Mucosa of gallbladder (tissue), 1 donor: ENCODE results near the gene SH3TC1. TPM values are rescaled to one million over a fixed set of nuclear protein-coding genes. Genes with fewer than 3 reads are reported as not detected.

ENCODE experiments used
- DNase-seq: peaks from one replicate; pipeline ENCODE4 v3.0.0-alpha.2; 2020; ENCODE audit warnings: low spot score
- total RNA-seq: library from RNA; stranded (reverse); gene quantifications from one replicate; pipeline ENCODE4 v1.2.1, GENCODE V29; 2021
- donor health status: DM: no; HTN: no; CAD: no.

Gene SH3TC1
- total RNA-seq, 1 donor from 2014 or later = 50.9 TPM

DNA sequence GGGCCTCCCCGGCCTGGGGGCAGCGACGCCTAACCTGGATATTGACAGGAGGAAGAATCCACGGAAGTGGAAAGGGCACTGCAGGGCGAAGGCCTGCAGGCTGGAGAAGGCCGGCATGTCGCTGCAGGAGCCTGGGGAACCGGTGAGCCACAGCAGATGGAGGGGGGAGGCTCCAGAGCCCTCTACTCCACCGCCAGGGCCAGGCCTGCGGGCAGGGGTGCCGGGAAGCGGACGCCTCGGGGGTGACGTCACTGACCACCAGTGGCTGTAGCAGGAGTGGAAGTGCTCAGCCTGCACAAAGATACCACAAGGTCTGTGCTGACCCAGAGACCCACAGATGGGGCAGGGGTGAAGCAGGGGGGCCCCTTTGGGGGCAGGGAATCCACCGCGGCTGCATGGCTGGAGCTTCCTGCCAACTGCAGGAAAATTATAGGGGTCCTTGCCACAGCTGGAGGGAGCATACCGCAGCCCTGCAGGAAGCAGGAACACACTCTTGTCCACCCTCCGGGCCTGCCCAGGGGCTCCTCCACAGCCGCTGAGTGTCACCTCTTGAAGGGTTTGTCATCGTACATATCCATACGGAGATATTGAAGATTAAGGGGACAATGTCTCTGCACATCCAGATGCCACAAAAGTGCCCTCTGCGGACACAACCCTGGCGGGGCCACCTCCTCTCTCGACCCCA lies 62.9 kb downstream of the SH3TC1 start:
- DNase-seq = peak; percentile 44

DNA sequence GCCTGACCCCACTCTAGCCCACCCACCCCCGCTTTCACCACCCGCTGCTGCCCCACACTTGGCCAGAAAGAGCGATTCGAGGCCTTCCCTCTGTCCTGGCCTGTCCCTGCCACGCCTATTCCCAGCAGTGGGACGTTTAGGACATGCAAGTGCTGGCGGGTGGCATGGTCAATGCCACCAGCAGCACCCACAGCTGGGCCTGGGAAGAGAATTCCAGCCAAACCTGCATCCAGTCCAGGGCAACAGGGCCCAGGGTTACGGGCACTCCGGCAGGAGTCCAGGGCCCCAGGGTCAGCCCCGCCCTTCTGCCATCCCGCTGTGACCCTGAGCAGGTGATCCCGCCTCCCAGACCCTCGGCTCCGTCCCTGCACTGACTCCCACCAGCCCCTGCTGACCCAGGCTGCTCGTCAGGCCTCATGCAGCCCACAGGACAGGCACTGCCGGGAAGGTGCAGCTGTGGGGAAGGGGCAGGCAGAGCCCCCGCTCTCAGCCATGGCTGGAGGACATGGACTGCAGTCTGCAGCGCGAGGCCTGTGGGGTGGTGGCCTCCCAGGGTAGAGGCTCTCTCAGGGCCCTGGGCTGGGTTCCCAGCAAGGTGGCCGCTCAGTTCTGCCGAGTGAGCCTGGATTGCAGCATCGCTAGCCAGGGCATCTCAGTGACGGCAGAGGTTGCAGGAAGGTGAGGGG lies 63.7 kb downstream of the SH3TC1 start:
- DNase-seq = no peak

DNA sequence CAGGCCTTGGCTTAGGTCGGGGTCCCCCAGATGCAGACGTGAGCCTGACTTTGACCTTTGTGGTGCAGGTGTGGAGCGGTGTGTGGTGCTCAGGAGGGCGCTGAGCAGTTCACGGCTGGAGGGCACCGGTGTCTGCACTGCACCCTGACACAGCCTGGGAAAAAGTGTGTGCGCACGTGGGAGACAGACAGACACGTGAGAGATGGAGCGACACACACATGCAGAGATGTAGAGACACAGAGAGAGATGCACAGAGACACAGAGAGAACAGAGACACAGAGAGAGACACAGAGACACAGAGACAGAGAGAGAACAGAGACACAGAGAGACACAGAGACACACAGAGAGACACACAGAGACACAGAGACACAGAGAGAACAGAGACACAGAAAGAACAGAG lies 64.3 kb downstream of the SH3TC1 start:
- no peak for DNase-seq

DNA sequence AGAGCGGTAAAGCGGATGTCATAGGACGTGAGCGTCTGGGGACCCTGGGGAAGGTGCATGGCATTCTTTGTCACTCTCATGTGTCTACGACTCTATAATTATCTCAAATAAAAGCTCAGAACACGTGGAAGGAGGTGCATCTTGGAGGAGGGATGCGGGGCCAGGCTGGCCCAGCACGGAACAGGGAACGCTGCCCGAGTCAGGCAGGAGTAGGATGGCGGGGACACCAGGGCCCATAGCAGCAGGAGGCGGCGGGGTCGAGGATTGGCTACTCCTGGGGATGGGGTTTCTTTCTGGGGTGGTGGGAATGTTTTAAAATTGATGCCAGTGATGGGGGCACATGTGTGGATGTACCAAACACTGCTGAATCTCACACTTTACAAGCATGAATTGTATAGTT lies 65.0 kb downstream of the SH3TC1 start:
- no peak for DNase-seq

DNA sequence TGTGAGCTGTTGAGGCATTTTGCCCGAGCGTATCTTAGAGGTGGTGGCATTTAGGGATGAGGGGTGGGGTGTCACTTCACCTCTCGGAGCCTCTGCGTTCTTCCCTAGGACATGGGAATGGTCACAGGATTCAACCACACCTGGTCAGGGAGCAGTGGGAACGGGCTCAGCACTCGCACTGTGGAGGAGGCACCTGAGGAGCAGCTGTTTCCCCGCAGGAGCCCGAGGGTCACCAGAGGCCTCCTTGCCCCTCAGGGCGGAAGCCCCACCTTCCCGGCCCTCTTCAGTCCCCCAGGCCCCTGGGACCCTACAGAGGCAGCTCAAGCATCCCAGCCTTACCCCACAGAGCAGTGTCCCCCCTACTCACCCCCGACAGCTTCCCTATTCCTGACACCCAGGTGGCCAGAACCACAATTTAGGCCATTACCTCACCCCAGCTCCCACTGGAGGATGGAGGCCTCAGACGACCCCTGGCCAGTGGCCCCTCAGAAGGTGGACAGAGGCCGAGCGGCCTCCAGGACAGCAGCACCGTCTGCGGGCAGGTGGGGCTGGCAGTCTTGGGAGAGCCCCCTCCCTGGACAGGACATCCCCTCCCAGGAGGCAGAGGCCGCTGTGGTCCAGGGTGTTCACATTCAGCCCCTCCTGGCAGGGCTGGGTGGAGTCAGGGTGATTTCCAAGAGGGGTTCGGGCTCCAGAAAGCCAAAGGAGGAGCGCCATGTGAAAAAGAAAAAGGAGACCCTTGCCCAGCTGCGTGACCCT lies 66.3 kb downstream of the SH3TC1 start:
- DNase-seq = no peak

DNA sequence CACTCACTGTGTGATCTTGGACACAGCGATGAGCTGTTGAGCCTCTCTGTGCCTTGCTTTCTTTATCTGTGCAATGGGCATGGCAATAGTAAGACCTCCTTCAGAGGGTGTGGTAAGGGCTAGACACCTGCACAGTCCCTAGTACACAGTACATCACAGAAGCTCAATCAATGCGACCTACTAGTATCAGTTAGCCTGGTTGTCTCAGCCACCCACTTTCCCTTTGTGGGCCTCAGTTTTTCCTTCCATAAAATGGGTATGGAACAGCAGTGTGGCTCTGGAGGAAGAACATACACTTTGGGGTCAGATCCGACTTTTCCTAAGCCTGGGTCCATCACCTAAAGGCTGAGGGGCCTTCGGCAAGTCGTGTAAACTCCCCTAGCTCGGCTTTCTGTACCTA lies 67.0 kb downstream of the SH3TC1 start:
- DNase-seq = no peak

DNA sequence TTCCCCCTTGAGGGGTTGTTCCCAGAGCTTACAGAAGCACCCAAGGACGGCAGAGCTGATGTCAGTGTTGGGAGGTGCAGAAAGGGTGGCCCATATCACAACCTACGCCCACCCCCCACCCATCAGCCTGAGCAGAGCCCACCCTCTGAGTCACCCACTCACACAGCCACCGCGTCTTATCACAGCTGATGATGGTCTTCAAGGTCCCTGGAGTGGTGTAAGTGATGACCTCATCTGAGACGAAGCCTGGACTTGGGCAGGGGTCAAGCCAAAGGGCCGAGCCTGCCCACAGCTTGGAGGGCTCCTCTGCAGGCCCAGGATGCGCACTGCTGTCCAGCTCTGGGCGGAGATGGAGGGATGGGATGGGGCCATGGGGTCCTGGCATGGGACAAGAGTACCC lies 67.4 kb downstream of the SH3TC1 start:
- DNase-seq = no peak

DNA sequence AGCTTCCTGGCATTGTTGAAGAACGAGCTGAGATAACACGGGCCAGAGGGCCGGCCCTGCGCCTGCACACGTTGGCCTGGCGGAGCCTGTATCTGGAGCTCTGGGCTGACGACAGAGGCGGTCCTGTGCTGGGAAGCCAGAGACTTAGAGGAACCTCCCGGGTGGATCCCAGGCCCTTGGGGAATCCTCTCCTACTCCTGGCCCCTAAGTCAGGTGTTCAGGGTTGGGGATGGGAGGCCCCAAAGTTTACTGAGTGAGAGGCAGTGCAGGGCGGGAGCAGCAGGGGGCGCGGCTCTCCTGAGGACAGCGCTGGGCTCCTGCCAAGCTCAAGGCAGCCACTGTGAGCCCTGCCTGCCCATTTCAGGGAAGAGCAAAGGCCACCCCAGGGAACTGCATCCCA lies 68.0 kb downstream of the SH3TC1 start:
- peak; percentile 67 for DNase-seq

DNA sequence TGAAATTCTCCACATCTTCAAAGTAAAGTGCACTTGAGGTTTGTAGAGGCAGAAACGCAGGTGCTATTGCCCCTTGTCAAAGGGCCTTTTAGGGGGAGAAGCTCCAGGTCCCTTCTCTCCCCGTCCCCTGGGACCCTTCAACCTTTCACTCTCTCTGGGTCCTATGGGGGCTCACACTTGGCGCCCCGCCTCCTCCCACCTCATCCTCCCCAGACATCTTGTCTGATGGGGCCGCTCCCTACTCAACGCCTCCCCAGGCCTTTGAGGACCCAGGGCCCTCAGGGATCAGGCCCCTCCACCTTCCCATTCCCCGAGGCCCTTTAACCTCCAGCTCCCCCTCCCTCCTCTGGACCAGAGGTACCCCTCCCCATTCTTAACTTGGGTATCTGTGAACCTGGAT lies 69.1 kb downstream of the SH3TC1 start:
- no peak for DNase-seq

DNA sequence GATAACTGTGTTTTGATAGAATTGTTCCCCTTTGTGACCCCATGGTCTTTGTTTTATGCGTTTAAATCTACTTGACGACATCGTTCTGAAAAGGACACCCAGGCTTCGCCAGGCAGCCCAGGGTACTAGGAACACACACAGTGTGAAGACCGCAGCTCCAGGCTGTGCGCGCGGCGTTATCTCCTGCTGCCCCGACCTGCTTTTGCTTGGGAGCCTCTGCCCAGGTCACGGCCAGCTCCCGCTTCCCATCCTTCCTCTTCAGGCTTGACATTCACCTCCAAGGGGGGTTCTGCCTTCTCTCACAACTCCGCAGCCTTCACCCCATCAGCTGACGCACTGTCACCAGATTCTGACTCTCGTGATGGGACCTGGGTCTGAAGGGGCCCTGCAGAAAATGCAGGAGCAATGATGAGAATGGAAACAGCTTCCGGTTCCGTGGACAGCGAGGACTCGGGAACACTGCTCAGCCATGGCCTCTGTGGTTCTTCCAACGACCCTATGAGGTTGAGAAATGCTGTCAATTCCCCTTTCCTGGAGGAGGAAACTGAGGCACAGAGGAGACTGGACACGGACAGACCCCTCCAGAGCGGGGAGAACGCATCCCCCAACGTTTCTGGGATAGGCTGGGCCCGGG lies 69.9 kb downstream of the SH3TC1 start:
- no peak for DNase-seq

DNA sequence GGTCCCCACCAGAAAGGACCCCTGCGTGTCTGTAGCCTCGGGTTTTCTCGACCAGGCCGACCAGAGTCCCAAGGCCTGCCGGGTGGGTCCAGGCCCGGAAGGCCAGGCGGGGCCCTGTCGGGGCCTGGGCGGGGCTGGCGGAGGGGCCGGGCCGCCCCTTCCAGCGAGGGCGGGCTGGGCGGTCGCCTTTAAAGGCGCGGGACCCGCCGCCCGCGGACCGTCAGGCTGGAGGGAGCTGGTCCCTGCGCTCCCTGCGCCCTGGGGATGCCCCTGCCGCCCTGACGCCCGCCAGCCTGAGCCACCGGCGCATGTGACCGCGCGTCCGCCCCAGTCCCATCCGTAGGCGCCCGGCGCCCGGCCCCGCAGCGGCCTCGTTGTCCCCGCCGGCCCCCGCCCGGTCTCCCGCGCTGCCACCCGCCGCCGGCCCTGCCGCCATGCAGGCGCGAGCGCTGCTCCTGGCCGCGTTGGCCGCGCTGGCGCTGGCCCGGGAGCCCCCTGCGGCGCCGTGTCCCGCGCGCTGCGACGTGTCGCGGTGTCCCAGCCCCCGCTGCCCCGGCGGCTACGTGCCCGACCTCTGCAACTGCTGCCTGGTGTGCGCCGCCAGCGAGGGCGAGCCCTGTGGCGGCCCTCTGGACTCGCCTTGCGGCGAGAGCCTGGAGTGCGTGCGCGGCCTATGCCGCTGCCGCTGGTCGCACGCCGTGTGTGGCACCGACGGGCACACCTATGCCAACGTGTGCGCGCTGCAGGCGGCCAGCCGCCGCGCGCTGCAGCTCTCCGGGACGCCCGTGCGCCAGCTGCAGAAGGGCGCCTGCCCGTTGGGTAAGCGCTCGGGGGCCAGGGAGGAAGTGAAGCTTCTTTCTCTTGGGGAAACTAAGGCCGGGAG lies 70.7 kb downstream of the SH3TC1 start, which contains the start of gene HTRA3:
HTRA3 (plus strand) TSS at position 220 of the 883 bp plus-strand sequence; CDS start at position 435, 215 bp downstream.
- no peak for DNase-seq

DNA sequence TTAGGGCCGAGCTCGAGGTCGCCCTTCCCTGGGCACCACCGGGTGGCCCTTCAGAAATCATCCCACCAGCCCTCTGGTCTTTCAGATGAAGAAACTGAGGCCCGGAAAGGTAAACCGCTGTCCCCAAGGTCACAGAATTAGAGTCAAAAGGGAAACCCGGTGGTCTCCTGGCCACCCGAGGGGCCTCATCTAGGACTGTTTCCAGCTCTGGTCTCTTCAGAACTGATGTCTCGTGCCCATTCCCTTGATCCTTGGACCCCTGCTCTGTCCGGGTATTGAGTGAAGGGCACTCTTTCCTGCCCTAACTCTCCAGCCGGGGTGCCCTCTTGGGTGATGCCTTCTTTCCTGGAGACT lies 71.3 kb downstream of the SH3TC1 start:
- DNase-seq = no peak

DNA sequence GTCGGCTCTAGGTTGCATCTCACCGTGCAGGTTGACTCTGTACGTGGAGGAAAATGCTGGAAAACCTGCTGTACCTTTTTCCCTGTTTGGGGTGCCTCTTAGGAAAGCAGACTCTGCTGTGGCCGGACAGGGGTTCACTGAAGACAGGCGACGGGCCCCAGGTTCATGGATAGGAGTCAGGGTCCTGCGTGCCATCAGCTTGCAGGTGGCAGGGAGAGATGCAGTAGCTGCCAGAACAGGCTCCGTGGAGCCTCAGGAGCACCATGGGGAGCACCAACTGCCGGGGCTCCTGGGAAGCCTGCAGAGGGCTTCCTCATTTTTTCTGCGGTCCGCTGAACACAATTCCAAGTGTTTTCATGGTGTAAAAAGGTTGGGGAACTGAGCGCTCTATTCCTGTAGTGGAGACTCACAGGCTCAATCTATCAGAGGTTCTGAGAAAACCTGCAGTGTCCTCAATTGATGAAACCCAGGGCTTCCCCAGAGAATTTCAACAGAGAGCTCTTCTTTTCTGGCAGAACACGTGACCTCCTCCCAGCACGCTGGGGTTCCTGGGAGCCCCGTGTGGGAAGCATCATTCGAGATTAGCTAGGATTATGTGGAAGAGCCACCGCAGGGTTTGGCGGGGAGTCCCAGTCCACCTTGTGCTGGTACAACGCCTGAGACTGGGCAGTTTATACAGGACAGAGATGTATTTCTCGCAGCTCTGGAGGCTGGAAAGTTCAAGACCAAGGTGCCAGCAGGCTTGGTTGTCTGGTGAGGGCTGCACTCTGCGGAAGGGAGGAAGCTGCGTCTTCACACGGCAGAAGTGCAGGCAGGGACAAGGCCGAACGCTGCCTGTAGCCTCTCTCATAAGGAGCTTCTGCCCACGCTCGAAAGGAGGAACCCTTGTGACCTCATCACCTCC lies 72.1 kb downstream of the SH3TC1 start:
- DNase-seq = no peak

DNA sequence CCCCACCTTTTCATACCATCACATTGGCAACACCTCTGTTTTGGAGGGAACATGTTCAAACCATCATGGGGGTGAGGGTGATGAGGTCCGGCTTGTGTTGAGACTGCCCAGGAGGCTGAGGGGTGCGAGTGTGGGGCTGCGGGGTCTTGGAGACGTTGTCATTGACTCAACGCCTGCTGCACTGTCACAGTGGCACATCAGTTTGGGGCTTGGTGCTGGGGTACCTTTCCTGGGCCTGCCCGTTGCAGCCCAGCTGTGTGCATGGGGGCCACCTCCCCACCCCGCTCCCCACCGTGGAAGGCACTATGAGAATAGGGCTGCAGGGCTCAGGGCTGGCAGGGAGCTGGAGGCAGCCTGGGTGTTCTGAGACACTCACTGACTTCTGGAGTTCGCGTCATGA lies 72.7 kb downstream of the SH3TC1 start:
- DNase-seq = no peak

DNA sequence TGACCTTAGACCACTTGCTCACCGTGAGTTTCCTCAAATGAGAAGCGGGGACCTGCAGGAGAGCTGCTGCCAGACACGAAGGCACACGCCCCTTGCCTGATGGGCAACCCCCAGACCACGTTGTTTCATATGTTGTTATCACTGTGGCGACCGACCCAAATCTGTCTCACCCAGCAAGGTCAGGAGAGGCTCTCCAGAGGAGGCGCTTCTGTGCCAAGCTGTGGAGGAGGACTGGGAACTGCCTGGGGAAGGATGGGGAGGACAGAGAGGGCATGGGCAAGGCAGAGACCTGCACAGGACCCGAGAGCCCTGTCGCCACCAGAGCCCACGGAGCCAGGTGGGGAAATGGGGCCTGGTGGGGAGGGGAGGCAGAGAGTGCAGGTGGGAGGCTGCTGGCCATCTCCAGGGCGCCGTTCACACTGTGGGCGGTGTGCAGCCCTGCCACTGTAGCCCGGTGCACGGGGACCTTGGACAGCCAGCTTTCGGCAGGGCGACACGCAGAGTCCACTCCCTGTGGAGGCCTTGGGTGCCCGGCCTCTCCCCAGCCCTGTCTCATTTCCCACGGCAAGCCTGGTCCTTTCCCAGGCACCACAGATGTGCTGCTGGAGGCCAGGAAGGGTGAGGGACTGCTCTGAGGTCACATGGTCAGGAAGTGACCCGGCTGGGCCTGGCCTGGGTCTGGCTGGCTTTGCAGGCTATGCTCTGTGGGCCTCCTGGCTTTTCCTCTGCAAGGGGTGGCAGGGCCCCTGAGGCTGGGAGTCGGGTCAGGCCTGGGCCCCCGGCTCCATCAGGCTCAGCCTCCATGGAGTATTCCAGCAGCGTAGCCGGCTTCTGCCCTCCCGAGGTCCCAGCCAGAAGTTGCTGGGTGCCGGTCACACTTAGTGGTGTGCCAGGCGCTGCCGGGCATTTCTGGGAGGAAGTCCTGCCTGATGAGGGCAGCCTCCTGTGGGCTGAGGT lies 73.7 kb downstream of the SH3TC1 start:
- no peak for DNase-seq

DNA sequence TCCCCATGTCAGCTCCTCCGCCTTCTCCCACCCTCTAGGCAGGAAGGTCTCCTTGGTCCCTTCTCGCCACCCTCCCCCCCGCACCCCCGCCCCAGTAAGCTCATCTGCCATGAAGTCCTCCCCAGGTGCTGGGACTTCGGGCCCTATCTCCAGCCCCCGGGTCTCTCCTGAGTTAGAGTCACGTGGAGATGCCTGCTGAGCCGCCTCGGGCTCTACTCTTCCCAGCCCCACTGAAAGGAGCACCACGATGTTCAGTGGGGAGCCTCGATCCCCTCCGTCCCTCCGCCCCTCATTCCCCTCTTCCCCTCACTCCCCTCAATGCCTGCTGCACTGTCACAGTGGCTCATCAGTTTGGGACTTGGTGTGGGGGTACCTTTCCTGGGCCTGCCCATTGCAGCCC lies 74.4 kb downstream of the SH3TC1 start:
- DNase-seq = no peak

DNA sequence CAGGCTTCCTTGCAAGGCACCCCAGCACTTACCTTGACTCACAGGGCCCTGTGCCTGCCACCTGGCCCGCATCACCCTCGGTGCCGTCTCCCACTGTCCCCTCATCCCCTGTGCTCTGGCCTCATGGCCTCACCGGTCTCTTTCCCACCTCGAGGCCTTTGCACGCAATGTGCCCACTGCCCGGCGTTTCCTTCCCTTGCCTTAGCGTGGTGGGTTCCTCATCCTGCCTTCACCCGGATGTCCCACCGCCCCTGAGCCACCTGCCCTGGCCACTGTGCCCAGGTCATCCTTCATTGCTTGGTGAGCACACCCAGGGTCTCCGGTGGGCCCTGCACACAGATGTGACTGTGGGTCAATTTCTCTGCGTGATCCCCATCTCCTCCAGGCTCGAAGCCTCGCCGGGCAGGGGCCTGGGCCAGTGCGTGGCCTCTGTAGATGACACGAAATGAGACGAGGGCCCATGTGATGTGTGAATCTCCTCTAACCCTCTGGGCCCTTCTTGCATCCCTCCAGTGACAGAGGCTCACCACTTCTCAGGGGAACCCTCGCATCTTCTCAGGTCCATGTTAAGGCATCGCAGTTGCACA lies 75.1 kb downstream of the SH3TC1 start:
- DNase-seq = no peak

DNA sequence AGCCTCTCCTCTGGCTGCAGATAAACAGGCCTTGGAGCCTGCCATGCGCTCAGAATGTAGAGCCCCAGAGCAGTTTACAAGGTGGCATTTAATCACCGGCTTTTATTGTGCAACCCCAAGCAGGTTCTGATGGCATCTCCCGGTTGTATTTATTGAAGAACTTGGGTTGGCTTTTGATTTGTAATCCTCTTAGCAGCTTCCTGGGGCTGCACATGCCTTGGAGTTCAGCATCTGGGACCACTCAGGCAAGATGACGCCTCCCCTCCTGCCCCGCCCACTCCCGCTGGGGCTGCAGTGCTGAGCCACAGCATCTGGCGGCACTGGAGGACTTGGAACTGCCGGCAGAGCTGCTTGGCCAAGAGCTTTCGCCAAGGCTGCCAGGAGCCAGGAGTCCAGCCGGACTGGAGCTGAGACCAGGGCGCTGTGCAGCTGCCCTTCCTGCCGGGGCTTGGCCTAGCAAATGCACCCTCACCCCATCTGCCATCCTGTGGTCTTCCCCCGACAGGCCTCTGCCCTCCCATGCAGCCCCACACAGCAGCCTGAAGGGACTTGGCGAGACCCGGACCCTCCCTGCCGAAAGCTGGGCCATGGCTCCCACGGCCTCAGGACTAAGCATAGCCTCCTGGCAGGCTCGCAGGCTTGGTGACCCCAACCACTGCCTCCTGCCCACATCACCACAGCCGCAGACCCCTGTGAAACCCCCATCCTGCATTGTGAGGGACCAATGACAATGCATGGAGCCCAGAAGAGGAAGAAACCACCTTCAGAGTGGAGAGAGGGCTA lies 75.9 kb downstream of the SH3TC1 start:
- peak; percentile 80 for DNase-seq
